Epithelial cell of proximal tubule (primary cell): ENCODE data around the gene ST6GAL1. TPM values are rescaled to one million over a fixed set of nuclear protein-coding genes. Genes with fewer than 3 reads are reported as not detected.
A peak's percentile ranks its signal among the peaks of the same experiment; 100 is the strongest.
"Not testable (repeated sequence)": the region's sequence is repeated elsewhere in the genome, so short reads cannot be mapped to it uniquely, and the experiment has no call there.

Experiments used
- DNase-seq: peaks from one replicate; pipeline ENCODE4 v3.0.0-alpha.2; 2011; ENCODE audit warnings: low read depth
- H3K4me3 ChIP-seq: 2 replicates; pipeline ENCODE4 v1.5.1; 2011; ENCODE audit warnings: low read depth, mild to moderate bottlenecking, low read length
- total RNA-seq: library from RNA; depleted of rRNA; stranded (reverse); fragments of >200 nt; gene quantifications from 2 replicates; pipeline ENCODE4 v1.2.3, GENCODE V29; 2015
- TF ChIP-seq, protein P1 (sequence below): conservative IDR thresholded peaks from 2 replicates; pipeline ENCODE4 v1.5.1; 2012; ENCODE audit warnings: low read depth, mild to moderate bottlenecking, low read length

Gene ST6GAL1
- total RNA-seq, 1 donor from 2014 or later: 23.1 TPM

DNA sequence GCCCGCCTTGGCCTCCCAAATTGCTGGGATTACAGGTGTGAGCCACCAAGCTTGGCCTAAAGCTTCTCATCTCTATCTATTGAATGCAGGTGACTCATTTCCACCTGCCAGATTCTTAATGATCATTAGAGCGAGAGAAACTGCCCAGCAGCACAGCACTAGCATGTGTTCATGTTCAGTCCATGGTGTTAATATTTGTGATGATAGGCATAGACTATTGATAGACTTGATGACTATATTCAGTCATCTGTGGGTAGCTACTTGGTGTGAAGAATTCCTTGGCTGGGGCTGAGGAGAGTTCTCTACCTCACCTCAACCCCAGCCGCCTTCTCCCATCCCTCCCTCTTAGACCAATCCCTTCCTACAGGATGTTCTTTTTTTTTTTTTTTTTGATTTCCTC, 60.0 kb downstream of the ST6GAL1 start:
- no peak for DNase-seq
- H3K4me3 ChIP-seq: no peak overlapping the region
- TF ChIP-seq, protein P1, sequence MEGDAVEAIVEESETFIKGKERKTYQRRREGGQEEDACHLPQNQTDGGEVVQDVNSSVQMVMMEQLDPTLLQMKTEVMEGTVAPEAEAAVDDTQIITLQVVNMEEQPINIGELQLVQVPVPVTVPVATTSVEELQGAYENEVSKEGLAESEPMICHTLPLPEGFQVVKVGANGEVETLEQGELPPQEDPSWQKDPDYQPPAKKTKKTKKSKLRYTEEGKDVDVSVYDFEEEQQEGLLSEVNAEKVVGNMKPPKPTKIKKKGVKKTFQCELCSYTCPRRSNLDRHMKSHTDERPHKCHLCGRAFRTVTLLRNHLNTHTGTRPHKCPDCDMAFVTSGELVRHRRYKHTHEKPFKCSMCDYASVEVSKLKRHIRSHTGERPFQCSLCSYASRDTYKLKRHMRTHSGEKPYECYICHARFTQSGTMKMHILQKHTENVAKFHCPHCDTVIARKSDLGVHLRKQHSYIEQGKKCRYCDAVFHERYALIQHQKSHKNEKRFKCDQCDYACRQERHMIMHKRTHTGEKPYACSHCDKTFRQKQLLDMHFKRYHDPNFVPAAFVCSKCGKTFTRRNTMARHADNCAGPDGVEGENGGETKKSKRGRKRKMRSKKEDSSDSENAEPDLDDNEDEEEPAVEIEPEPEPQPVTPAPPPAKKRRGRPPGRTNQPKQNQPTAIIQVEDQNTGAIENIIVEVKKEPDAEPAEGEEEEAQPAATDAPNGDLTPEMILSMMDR: no peak

DNA sequence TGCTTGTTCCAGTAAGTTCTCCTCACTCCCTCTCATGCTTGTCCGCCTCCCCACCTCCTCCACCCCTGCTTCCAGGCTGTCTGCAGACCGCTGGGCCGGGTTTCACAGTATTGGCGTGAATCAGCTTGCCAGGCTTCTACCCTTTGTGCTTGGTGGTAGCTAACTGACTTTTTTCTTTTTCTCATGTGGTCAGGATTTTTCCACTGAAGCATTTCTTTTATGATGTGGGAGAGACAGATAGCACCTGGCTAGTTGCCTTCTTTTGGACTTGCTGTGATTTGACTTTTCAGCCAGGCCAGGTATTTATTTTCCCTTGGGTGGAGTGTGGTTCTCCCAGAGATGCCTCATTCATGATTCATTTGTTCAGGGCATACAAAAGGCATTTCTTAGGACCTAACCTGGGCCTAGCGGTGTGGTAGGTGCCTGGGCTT, 60.6 kb downstream of the ST6GAL1 start:
- peak; percentile 53 for DNase-seq
- H3K4me3 ChIP-seq: no peak overlapping the region
- TF ChIP-seq, protein P1: no peak

DNA sequence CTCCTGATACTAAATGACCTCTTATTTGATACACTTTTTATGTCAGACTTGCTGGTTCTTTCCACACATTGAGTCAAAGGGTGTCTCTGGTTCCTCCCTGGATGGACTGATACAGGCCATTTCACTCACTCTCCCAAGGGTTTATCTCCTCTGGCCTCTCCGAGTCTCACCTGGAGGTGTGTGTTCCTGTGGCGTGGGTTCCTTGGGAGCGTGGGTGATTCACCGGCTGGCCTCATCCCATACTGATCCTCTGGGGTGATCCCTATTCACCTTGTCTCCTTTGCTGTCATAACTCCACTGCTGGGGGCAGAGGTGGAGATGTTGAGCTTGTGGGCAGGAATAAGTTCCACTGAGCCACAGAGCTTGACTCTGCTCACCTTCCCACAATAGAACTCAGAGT, 61.1 kb downstream of the ST6GAL1 start:
- TF ChIP-seq, protein P1: no peak
- DNase-seq: no peak
- H3K4me3 ChIP-seq: no peak overlapping the region

DNA sequence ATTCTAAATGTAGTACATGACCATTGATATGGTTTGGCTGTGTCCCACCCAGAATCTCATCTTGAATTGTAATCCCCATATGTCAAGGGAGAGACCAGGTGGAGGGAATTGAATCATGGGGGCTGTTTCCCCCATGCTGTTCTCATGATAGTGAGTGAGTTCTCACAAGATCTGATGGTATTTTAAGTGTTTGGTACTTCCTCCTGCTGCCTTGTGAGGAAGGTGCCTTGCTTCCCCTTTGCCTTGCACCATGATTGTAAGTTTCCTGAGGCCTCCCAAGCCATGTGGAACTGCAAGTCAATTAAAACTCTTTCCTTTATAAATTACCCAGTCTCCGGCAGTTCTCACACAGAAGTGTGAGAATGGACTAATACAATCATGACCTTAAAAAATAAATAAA, 61.8 kb downstream of the ST6GAL1 start:
- H3K4me3 ChIP-seq, DNase-seq: not testable (repeated sequence)

DNA sequence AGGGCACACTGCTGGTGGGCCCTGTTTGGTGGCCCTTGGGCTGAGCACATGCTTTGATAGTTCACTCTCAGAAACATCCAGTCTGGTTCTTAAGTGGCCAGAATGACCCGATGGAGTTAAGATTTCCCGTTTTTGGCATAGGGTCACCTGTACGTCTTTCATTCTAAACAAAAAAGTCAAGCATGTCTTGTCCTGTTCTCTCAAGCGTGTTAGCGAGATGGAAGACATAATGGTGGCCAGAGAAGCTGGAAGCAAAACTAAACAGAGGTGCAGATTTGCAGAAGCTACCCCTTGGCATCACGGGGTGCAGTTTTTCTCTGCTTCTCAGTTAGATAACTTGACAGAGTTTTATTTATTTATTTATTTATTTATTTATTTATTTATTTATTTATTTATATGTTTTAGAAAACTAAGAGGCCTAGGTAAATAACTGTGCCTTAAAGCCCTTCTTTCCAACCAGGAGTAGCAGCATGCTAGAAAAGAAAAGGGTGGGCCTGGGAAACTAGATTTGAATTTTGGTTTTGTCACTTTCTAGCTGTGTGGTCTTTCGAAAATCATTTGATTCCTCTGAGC, 63.0 kb downstream of the ST6GAL1 start:
- H3K4me3 ChIP-seq: no peak overlapping the region
- TF ChIP-seq, protein P1: no peak
- no peak for DNase-seq

DNA sequence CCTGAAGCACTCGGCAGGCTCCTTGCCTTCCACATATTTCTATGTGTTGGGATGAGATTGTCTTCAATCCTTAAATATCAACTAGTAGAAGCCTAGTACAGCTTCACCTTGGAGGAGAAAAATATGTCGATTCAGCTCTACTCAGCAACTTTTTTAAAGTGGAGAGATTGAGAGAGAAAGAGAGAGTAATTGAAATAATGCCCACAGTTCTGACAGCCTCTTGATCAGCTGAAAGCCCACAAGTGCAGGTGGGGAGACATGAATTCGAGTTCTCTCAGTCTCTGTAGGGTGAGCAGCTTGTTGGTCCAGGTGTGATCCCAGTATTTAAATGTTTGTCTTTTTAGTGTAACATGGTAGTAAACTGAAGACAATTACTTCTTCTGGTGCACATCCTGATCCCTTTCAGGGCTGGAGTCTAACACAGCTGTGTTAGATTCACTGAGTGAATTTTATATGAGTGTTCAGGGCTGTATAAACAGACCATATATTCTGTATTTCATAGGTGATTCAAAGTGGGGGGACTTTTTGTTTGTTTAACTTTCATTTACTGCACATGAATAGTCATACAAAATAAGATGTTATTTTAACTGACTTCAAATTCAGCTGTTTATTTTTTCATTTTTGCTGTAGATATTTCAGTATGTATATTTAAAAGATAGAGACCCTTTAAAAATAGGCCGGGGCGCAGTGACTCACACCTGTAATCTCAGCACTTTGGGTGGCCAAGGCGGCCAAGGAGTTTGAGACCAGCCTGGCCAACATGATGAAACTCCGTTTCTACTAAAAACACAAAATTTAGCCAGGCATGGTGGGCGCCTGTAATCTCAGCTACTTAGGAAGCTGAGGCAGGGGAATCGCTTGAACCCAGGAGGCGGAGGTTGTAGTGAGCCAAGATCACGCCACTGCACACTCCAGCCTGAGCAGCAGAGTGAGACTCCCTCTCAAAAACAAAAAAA, 64.0 kb downstream of the ST6GAL1 start:
- DNase-seq: no peak
- no peak overlapping the region for H3K4me3 ChIP-seq
- TF ChIP-seq, protein P1: no peak

DNA sequence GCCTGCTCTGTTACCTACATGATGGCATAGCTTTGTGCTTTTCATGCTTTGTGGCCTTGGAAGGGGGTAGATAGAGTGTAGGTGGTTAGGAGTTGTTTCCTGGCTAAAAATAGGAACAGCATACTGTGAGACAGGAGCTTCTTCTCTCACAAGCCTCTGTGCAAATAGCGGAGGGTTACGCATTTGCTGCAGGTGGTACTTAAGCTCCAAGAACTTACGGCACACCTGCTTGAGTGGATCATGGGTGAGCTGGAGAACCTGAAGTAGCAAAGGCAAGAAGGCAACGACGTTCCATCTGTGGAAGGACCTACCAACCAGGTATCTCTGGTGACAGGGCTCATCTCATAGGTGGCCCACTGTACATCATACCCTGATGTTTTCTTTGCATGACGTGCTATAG, 66.0 kb downstream of the ST6GAL1 start:
- no peak overlapping the region for H3K4me3 ChIP-seq
- TF ChIP-seq, protein P1: no peak
- no peak for DNase-seq
